Nephron (organoid): ENCODE measurements around the gene CLEC2B.

Experiments used
- H3K27ac Mint-ChIP-seq, 3 experiments: 2 replicates each; pipeline ENCODE4 v1.8.0; 2020; ENCODE audit warnings: mixed read lengths in 3 of 3, mild to moderate bottlenecking in 2 of 3, moderate library complexity in 1 of 3
- H3K27me3 Mint-ChIP-seq: 2 replicates; pipeline ENCODE4 v1.8.0; 2021; ENCODE audit warnings: low read depth, mild to moderate bottlenecking, moderate library complexity, mixed read lengths
- H3K36me3 Mint-ChIP-seq: 2 replicates; pipeline ENCODE4 v1.8.0; 2020; ENCODE audit warnings: low read depth, mixed read lengths
- H3K4me1 Mint-ChIP-seq: 2 replicates; pipeline ENCODE4 v1.8.0; 2020; ENCODE audit warnings: mixed read lengths
- H3K4me3 Mint-ChIP-seq, 3 experiments: 2 replicates each; pipeline ENCODE4 v1.8.0; 2020; ENCODE audit warnings: mild to moderate bottlenecking in 3 of 3, mixed read lengths in 3 of 3, moderate library complexity in 2 of 3
- H3K9me3 Mint-ChIP-seq: 2 replicates; pipeline ENCODE4 v1.8.0; 2020; ENCODE audit warnings: mixed read lengths
- TF ChIP-seq, protein P1 (sequence below), 3 experiments: fragments of 200-600 bp; sonication (generic); IDR thresholded peaks; one replicate each; pipeline ENCODE4 v1.5.0; 2021; ENCODE audit warnings: antibody characterized with exemption in 3 of 3; ENCODE audit not compliant: unreplicated experiment in 3 of 3

Gene CLEC2B

DNA sequence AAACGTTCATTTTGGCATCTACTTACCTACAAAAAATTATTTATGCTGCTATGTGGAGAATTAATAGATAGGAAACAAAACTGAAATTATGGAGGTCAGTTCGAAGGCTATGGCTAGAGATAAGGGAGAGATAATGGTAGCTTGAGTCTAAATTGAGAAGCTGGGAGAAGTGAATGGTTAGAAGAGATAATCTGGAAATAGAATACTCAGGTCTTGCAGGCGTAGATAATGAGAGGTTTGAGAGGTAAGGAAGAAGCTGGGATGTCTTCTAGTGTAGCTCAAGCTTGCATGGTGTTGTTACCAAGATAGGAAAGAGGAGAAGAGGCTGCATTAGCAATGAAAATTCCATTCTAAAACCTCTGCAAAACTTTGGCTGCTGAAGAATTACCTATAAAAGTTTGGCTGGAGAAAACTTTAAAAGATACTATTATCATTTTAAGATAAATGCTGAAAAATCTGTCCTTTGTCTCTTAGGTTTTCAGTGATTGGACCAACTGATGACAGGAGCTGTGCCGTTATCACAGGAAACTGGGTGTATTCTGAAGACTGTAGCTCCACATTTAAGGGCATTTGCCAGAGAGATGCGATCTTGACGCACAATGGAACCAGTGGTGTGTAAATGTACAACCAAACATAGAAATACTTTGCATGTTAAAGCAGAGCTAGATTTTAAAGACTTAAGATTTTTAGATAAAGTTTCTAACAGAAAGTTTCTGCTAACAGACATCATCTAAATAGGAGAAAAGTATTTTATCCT, 26.2 kb upstream of the CLEC2B start:
- Mint-ChIP-seq H3K27ac (no peak overlapping the region), H3K9me3 (no peaks in the 10 kb centered on the region), H3K27me3 (no peaks in the 10 kb centered on the region), H3K36me3 (no peaks in the 10 kb centered on the region), H3K4me1 (no peaks in the 10 kb centered on the region), H3K4me3 (no peak overlapping the region)
- TF ChIP-seq, protein P1, sequence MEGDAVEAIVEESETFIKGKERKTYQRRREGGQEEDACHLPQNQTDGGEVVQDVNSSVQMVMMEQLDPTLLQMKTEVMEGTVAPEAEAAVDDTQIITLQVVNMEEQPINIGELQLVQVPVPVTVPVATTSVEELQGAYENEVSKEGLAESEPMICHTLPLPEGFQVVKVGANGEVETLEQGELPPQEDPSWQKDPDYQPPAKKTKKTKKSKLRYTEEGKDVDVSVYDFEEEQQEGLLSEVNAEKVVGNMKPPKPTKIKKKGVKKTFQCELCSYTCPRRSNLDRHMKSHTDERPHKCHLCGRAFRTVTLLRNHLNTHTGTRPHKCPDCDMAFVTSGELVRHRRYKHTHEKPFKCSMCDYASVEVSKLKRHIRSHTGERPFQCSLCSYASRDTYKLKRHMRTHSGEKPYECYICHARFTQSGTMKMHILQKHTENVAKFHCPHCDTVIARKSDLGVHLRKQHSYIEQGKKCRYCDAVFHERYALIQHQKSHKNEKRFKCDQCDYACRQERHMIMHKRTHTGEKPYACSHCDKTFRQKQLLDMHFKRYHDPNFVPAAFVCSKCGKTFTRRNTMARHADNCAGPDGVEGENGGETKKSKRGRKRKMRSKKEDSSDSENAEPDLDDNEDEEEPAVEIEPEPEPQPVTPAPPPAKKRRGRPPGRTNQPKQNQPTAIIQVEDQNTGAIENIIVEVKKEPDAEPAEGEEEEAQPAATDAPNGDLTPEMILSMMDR (IDR thresholded peaks at IDR 0.05; ENCODE audit: unreplicated experiment in 3 of 3) = no peak

DNA sequence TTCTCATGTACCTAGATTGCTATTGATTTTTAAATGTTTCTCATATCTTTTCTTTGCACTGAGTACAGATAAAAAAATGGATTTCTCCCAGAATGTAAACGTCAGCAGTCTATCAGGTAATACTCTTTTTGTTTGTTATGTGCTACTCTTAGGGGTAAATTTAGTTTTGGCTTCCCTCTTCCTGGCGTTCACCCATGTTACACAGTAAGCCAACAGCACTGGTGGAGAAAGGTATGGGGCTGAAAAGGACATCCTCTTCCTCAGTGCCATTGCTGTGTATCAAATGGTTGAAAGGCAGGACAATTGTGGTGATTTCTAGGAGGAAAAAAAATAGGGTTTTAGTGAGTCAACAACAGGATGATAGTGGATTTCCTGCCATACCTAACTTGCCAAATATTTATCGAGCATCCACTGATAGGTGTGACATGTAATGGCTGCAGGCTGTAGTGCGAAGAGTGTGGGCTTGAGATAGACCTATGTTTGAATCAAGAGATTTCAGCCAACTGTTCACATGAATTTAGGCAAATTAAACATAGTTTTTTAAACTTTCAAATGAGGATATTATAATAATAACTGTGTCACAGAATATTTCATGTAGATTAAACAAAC, 19.6 kb upstream of the CLEC2B start:
- H3K36me3 Mint-ChIP-seq = no peaks in the 10 kb centered on the region
- H3K27ac Mint-ChIP-seq = no peak overlapping the region
- no peaks in the 10 kb centered on the region for H3K27me3 Mint-ChIP-seq
- H3K4me3 Mint-ChIP-seq = no peak overlapping the region
- H3K9me3 Mint-ChIP-seq = no peaks in the 10 kb centered on the region
- no peaks in the 10 kb centered on the region for H3K4me1 Mint-ChIP-seq
- TF ChIP-seq, protein P1 (IDR thresholded peaks at IDR 0.05; ENCODE audit: unreplicated experiment in 3 of 3) = no peak

DNA sequence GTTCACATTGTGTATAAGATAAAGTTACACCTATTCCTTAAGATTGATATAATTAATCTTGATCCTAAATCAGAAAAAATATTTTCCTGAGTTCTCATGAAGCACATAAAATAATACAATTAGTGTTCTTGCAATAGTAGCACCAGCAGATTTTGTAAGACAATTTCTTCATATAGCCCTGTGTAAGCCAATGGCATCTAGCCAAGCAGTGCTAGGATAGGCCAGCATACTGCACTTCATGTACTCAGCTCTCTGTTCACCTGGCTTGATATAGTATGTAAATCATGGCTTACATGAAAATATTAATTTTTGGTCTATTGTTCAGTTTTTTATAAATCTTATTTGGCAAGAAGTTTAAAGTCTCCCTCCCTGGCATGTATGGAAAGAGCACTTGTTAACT, 14.0 kb upstream of the CLEC2B start:
- Mint-ChIP-seq H3K4me1 (no peaks in the 10 kb centered on the region), H3K9me3 (no peaks in the 10 kb centered on the region), H3K27me3 (peaks cover 3% of the 10 kb centered on the region), H3K4me3 (no peak overlapping the region), H3K27ac (no peak overlapping the region), H3K36me3 (no peaks in the 10 kb centered on the region)
- TF ChIP-seq, protein P1 (IDR thresholded peaks at IDR 0.05; ENCODE audit: unreplicated experiment in 3 of 3) = no peak

DNA sequence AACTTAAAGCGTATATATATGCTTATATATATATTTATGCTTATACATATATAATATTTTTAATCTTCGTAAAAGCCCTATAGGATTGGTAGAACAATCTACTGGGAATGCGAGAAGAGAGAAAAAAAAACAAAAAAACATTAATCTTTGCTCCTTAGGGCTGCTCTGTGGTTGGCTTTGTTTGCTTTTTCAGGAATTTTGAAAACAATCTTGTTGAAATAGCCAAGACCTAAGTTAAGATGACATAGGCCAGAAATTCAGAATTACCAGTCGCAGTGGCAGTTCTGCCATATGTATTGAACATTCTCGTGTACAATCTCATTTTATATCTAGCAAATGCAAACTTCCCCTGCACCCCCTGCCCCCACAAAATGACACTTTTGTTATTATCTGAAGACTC, 12.8 kb upstream of the CLEC2B start:
- TF ChIP-seq, protein P1 (IDR thresholded peaks at IDR 0.05; ENCODE audit: unreplicated experiment in 3 of 3) = no peak
- Mint-ChIP-seq H3K27me3 (peaks cover 3% of the 10 kb centered on the region), H3K4me3 (no peak overlapping the region), H3K36me3 (no peaks in the 10 kb centered on the region), H3K4me1 (no peaks in the 10 kb centered on the region), H3K27ac (no peak overlapping the region), H3K9me3 (no peaks in the 10 kb centered on the region)

DNA sequence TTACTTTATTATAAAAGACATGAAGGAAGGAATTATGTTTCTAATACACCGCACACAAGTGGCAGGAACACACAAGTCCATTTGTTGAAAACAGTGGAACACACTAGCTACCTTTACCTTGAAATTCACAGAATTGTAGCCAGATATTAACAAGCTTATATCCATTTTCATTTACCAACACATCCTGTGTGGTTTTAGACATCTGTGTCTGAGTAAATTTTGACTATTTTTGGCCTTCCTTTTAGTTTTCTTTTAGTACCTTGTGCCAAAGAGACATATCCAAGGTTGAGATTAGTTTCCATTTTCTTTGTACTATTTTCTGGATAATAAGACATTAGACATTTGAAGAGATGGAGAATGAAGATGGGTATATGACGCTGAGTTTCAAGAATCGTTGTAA, 12.1 kb upstream of the CLEC2B start, which contains the start of gene KLRF2:
TSS of gene KLRF2 (plus strand) at position 244 of the 400 bp plus-strand sequence. CDS start at position 351, 107 bp downstream.
- Mint-ChIP-seq H3K36me3 (no peaks in the 10 kb centered on the region), H3K27me3 (peaks cover 3% of the 10 kb centered on the region), H3K4me1 (no peaks in the 10 kb centered on the region), H3K9me3 (no peaks in the 10 kb centered on the region), H3K4me3 (no peak within 1 kb of the TSS), H3K27ac (no peak within 1 kb of the TSS)
- TF ChIP-seq, protein P1 (IDR thresholded peaks at IDR 0.05; ENCODE audit: unreplicated experiment in 3 of 3) = no peak
